Stomach (tissue), 9 donors: ENCODE measurements around the gene OR7G1. TPM values are rescaled to one million over a fixed set of nuclear protein-coding genes. Genes with fewer than 3 reads are reported as not detected.

Source experiments
- DNase-seq, 2 donors: peaks; one replicate each; pipeline versions ENCODE4 v3.0.0 to v3.0.0-alpha.2; 2013 to 2019
- H3K27ac ChIP-seq, 5 donors: fragments of 200-600 bp in 4 of 5; sonication (generic) in 4 of 5; one replicate each; pipeline ENCODE4 v1.5.1; 2013 to 2019; ENCODE audit warnings: mild to moderate bottlenecking in 1 of 5, moderate library complexity in 1 of 5
- H3K27me3 ChIP-seq, 3 donors: fragments of 200-600 bp; sonication (generic); one replicate each; pipeline ENCODE4 v1.5.1; 2017 to 2019; ENCODE audit warnings: mixed run types in 1 of 3
- H3K36me3 ChIP-seq, 4 donors: fragments of 200-600 bp; sonication (generic); 1 replicate in 3 of 4; 2 replicates in 1 of 4; pipeline ENCODE4 v1.5.1; 2016 to 2019
- H3K4me1 ChIP-seq, 4 donors: fragments of 200-600 bp; sonication (generic); one replicate each; pipeline ENCODE4 v1.5.1; 2016 to 2019
- H3K4me3 ChIP-seq, 4 donors: fragments of 200-600 bp; sonication (generic) in 3 of 4; one replicate each; pipeline ENCODE4 v1.5.1; 2016 to 2019; ENCODE audit warnings: mild to moderate bottlenecking in 1 of 4
- H3K9me3 ChIP-seq, 4 donors: fragments of 200-600 bp; sonication (generic); one replicate each; pipeline ENCODE4 v1.5.1; 2016 to 2019
- EP300 ChIP-seq: sonication (generic); formaldehyde crosslinking; IDR thresholded peaks from one replicate; pipeline ENCODE4 v1.6.1; 2017; ENCODE audit warnings: antibody characterized with exemption
- POLR2A ChIP-seq, 4 donors: fragments of 450-650 bp; IDR thresholded peaks; one replicate each; pipeline ENCODE4 v1.6.1; 2016; ENCODE audit warnings: antibody characterized with exemption in 4 of 4, control low read depth in 2 of 4, mild to moderate bottlenecking in 1 of 4, moderate library complexity in 1 of 4
- POLR2AphosphoS5 ChIP-seq, 3 donors: sonication (generic); formaldehyde crosslinking; IDR thresholded peaks; one replicate each; pipeline ENCODE4 v1.6.1; 2016; ENCODE audit warnings: antibody characterized with exemption in 3 of 3
- WGBS, 5 donors: extraction: QIAGEN DNeasy Blood & Tissue Kit in 3 of 5; methylation state at CpG; one replicate each; pipeline versions ENCODE4 v1.1.5 to v1.1.7; 2013 to 2018; 5-methylcytosine and 5-hydroxymethylcytosine counted together
- intact Hi-C: fragments of 100-400 bp; cut with DNase I; formaldehyde crosslinking; loops from one replicate; pipeline ENCODE4 v1.15.1; 2023; ENCODE audit warnings: low total_unique reads
- polyA plus RNA-seq, 3 donors: library from polyadenylated mRNA; stranded (reverse); fragments of 200-250 nt; gene quantifications; one replicate each; pipeline ENCODE4 v1.2.3, GENCODE V29; 2013
- total RNA-seq, 5 donors: library from RNA; depleted of rRNA; stranded (reverse); fragments of >200 nt; gene quantifications; one replicate each; pipeline versions ENCODE4 v1.1.0 to v1.2.3, GENCODE V29; 2014 to 2016
- TF ChIP-seq, protein P1 (sequence below), 7 experiments: fragments of 450-650 bp in 4 of 7; fragments of 200-600 bp in 3 of 7; sonication (generic) in 3 of 7; IDR thresholded peaks; one replicate each; pipeline ENCODE4 v1.5.1; 2016 to 2019; ENCODE audit warnings: antibody characterized with exemption in 7 of 7, control low read depth in 2 of 7, mild to moderate bottlenecking in 1 of 7
- donor health status: healthy with polysubstance abuse.
- donor health status: Bipolar disorder and iron deficiency.
- donor health status: healthy.

The OR7G1 gene
- total and polyA plus RNA-seq, 8 donors, result not detected

DNA sequence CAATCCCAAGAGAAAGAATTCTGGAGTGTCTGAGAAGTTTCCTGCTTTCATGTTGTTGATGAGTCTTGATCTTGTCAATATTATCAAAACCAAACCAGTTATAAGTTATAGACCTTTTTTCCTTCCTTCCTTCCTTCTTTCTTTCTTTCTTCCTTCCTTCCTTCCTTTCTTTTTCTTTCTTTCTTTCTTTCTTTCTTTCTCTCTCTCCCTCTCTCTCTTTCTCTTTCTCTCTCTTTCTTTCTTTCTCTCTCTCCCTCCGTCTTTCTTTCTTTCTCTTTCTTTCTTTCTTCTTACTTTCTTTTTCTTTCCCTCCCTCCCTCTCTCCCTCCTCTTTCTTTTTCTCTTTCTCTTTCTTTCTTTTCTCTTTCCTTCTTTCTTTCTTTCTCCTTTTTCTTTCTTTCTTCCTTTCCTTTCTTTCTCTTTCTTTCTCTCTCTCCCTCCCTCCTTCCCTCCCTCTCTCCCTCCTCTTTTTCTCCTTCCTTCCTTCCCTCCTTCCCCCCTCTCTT lies 11.4 kb upstream of the OR7G1 start, which contains the start of gene OR7G3:
TSS of gene OR7G3 (minus strand) at position 51 of the 506 bp plus-strand sequence. CDS start at position 51, 0 bp downstream.
- 53 to 82% (median 76%) methylated on average over 1 of the region's 1 CpG; no CpG with 5 or more reads in 1 of the 5 donors for WGBS, 5 donors
- TF ChIP-seq, protein P1, sequence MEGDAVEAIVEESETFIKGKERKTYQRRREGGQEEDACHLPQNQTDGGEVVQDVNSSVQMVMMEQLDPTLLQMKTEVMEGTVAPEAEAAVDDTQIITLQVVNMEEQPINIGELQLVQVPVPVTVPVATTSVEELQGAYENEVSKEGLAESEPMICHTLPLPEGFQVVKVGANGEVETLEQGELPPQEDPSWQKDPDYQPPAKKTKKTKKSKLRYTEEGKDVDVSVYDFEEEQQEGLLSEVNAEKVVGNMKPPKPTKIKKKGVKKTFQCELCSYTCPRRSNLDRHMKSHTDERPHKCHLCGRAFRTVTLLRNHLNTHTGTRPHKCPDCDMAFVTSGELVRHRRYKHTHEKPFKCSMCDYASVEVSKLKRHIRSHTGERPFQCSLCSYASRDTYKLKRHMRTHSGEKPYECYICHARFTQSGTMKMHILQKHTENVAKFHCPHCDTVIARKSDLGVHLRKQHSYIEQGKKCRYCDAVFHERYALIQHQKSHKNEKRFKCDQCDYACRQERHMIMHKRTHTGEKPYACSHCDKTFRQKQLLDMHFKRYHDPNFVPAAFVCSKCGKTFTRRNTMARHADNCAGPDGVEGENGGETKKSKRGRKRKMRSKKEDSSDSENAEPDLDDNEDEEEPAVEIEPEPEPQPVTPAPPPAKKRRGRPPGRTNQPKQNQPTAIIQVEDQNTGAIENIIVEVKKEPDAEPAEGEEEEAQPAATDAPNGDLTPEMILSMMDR (IDR thresholded peaks at IDR 0.05), result no peak
- TF ChIP-seq POLR2A (IDR thresholded peaks at IDR 0.05) (no peak), EP300 (no peak), POLR2AphosphoS5 (IDR thresholded peaks at IDR 0.05) (no peak)
- peaks cover 0 to 34% (median 0%) of the 10 kb centered on the region in 3 donors for H3K27me3 ChIP-seq
- no peaks in the 10 kb centered on the region for H3K9me3 ChIP-seq
- no peak within 1 kb of the TSS for H3K4me3 ChIP-seq
- no peak within 1 kb of the TSS for H3K27ac ChIP-seq
- intact Hi-C loops, result no loop called here
- no peak for DNase-seq
- H3K4me1 ChIP-seq, result no peaks in the 10 kb centered on the region
- no peaks in the 10 kb centered on the region for H3K36me3 ChIP-seq

GRCh38 chr19:9116547-9116946 lies 984 bp upstream of the OR7G1 start:
- no peak for DNase-seq
- 47 to 66% (median 52%) methylated on average over 5 of the region's 5 CpGs for WGBS, 5 donors
- Histone ChIP-seq H3K27ac (no peak overlapping the region), H3K4me3 (no peak overlapping the region), H3K27me3 (peaks cover 0 to 26% (median 4%) of the 10 kb centered on the region in 3 donors), H3K4me1 (no peaks in the 10 kb centered on the region), H3K9me3 (peaks cover 0 to 11% (median 4%) of the 10 kb centered on the region in 4 donors), H3K36me3 (no peaks in the 10 kb centered on the region)
- intact Hi-C loops, result no loop called here
- TF ChIP-seq POLR2AphosphoS5 (IDR thresholded peaks at IDR 0.05) (no peak), POLR2A (IDR thresholded peaks at IDR 0.05) (no peak), EP300 (no peak)
- TF ChIP-seq, protein P1 (IDR thresholded peaks at IDR 0.05), result no peak

- WGBS, 5 donors, result 38 to 58% (median 54%) methylated on average over 2 of the region's 2 CpGs
- Histone ChIP-seq H3K9me3 (no peaks in the 10 kb centered on the region), H3K27ac (no peak overlapping the region), H3K4me3 (no peak overlapping the region), H3K27me3 (peaks cover 0 to 38% (median 3%) of the 10 kb centered on the region in 3 donors), H3K4me1 (no peaks in the 10 kb centered on the region), H3K36me3 (no peaks in the 10 kb centered on the region)
- no peak for DNase-seq
- TF ChIP-seq POLR2AphosphoS5 (IDR thresholded peaks at IDR 0.05) (no peak), POLR2A (IDR thresholded peaks at IDR 0.05) (no peak), EP300 (no peak)
- TF ChIP-seq, protein P1 (IDR thresholded peaks at IDR 0.05), result no peak
- intact Hi-C loops, result no loop called here
Measured at GRCh38 chr19:9109959-9110358, 5.6 kb downstream of the OR7G1 start.

- H3K36me3 ChIP-seq, result no peaks in the 10 kb centered on the region
- no peaks in the 10 kb centered on the region for H3K9me3 ChIP-seq
- no peaks in the 10 kb centered on the region for H3K4me1 ChIP-seq
- TF ChIP-seq POLR2A (IDR thresholded peaks at IDR 0.05) (no peak), POLR2AphosphoS5 (IDR thresholded peaks at IDR 0.05) (no peak), EP300 (no peak)
- H3K27ac ChIP-seq, result no peak within 1 kb of the TSS
- WGBS, 5 donors, result 48 to 64% (median 63%) methylated on average over 8 of the region's 8 CpGs
- DNase-seq, result no peak
- peaks cover 0 to 37% (median 3%) of the 10 kb centered on the region in 3 donors for H3K27me3 ChIP-seq
- intact Hi-C loops, result no loop called here
- H3K4me3 ChIP-seq, result no peak within 1 kb of the TSS
Measured at GRCh38 chr19:9107375-9107774, 8.2 kb downstream of the OR7G1 start, which contains the start of gene OR7G2. Gene OR7G2 (minus strand): TSS chr19:9107475. CDS start chr19:9103243, 4,232 bp downstream.

DNA sequence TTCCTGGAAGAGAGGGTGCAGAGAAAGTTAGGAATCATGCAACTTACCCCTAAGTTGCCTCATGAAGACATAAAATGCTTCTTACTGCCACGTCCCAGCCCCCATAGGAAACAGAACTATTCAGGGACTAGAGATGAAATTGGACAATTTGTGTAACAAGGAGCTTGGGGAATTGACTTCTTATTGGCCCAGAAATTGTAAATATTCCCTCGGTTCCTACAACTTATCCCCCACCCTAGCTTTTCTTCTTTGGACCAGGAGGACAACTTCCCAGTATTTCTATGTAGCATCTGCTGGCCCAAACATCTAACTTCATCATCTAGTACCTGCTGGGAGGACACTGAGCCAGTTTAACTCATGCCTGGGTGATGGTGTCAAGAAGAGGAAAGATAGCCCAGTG lies 28.8 kb downstream of the OR7G1 start, which contains the start of gene OR1M1:
TSS of gene OR1M1 (plus strand) at position 301 of the 400 bp plus-strand sequence. CDS start 6,184 bp downstream, outside the sequence.
- no peaks in the 10 kb centered on the region for H3K9me3 ChIP-seq
- intact Hi-C loops, result no loop called here
- 29 to 58% (median 50%) methylated on average over 2 of the region's 2 CpGs for WGBS, 5 donors

More for the DNA sequence above, 28.8 kb downstream of the OR7G1 start, which contains the start of gene OR1M1:
- H3K27me3 ChIP-seq, result peaks cover 0 to 22% (median 0%) of the 10 kb centered on the region in 3 donors
- DNase-seq, result no peak
- H3K4me3 ChIP-seq, result no peak within 1 kb of the TSS
- no peak for TF ChIP-seq EP300
- no peaks in the 10 kb centered on the region for H3K4me1 ChIP-seq
- H3K27ac ChIP-seq, result no peak within 1 kb of the TSS
- H3K36me3 ChIP-seq, result no peaks in the 10 kb centered on the region
